HG03469 (cell line): ENCODE measurements around the gene FAM187B.

Experiments
- ATAC-seq: cut with Tn5 transposase; IDR thresholded peaks from one replicate; pipeline ENCODE4 v1.9.1; 2021; ENCODE audit warnings: mild to moderate bottlenecking, moderate library complexity, moderate number of reproducible peaks; ENCODE audit not compliant: unreplicated experiment

The FAM187B gene

DNA sequence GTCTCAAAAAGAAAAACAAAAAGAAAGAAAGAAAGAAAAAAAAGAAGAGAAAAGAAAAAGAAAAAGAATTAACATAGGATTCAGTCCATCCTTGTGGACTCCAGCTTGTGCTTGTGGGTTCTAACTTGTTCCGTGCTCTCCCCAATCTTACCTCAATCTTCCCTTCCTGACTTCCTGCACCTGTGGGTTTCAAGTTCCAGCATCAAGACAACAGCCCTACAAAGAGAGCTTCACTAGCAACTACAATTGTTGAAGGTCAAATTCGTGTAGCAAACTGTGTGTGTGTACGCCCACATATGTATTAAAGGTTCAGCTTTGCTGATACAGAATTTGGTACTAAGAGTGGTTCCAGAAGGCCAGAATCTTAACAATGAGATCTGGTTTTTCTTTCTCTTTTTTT, 48.7 kb downstream of the FAM187B start:
- no peak for ATAC-seq

GRCh38 chr19:35178701-35179100, 49.8 kb downstream of the FAM187B start:
- ATAC-seq: no peak

DNA sequence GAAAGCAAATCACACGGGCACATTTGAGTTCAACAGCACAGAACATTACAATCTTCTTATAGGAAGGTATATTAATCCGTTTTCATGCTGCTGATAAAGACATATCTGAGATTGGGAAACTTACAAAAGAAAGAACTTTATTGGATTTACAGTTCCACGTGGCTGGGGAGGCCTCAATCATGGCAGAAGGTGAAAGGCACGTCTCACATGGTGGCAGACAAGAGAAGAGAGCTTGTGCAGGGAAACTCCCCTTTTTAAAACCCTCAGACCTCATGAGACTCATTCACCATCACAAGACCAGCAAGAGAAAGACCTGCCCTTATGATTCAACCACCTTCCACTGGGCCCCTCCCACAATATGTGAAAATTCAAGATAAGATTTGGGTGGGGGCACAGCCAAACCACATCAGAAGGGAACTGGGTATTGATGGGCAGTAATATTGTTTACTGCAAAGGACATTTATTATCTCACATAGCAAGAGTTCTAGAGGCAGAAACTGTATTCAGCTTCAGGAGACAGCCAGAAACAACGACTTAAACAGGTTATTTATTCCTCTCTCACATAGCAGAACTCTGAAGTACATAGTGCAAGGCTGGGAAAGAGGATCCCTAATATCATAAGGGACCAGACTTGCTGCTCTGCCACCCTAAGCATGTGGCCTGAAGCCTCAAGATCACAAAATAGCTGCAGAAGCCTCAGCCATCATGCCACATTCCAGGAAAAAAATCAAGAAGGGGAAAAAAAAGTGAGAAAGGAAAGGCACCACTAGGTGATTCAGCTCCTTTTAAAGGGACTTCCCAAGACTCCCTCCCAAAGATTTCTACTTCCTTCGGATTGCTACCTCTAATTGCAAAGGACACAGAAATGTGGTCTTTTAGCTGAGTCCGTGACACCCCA, 50.9 kb downstream of the FAM187B start:
- ATAC-seq: no peak

- ATAC-seq: no peak
These were observed 52.4 kb downstream of the FAM187B start for GRCh38 chr19:35176181-35176570.
